ENCODE measurements around the gene REG4. TPM values are rescaled to one million over a fixed set of nuclear protein-coding genes. Genes with fewer than 3 reads are reported as not detected.
A peak's percentile ranks its signal among the peaks of the same experiment; 100 is the strongest.

REG4 gene
- polyA plus RNA-seq, 1 donor = 548 TPM

DNA sequence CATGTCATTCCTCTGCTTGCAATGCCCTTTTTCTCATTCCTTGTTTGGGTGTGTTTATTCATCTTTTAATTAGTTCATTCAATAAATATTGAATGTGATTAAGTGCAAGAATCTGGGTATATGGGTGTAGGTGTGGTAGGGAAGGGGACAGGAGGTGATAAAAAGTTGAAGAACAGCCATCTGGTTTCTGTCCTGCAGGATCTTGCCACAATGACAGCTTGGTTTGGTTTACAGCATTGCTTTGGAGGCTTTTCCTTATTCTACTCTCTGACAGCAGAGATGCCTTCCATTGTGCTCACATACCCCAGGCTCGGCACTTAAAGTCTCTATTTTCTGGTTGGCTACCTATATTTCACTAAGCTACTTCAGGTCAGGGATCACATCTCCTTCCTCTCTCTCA, 3.0 kb upstream of the REG4 start:
- H3K27me3 ChIP-seq (ENCODE audit: control insufficient read depth, insufficient read depth, low read length) = no peaks in the 10 kb centered on the region
- no peak for DNase-seq
- 71% methylated on average over 1 of the region's 1 CpG for WGBS (ENCODE audit: insufficient coverage, low lambda C conversion rate)
- H3K36me3 ChIP-seq (ENCODE audit: control insufficient read depth, insufficient read depth, low read length) = no peaks in the 10 kb centered on the region
- H3K27ac ChIP-seq (ENCODE audit: low read length) = no peak overlapping the region
- no peaks in the 10 kb centered on the region for H3K9me3 ChIP-seq (ENCODE audit: control insufficient read depth, low read depth, low read length)
- peaks cover 47% of the 10 kb centered on the region for H3K4me1 ChIP-seq (ENCODE audit: control insufficient read depth, insufficient read depth, low read length)
- H3K4me3 ChIP-seq (ENCODE audit: low read length) = no peak overlapping the region

- Histone ChIP-seq H3K27me3 (ENCODE audit: control insufficient read depth, insufficient read depth, low read length) (no peaks in the 10 kb centered on the region), H3K36me3 (ENCODE audit: control insufficient read depth, insufficient read depth, low read length) (no peaks in the 10 kb centered on the region), H3K4me1 (ENCODE audit: control insufficient read depth, insufficient read depth, low read length) (peaks cover 44% of the 10 kb centered on the region), H3K4me3 (ENCODE audit: low read length) (no peak overlapping the region), H3K9me3 (ENCODE audit: control insufficient read depth, low read depth, low read length) (no peaks in the 10 kb centered on the region), H3K27ac (ENCODE audit: low read length) (peak overlapping the region; percentile 41)
- no peak for DNase-seq
- WGBS (ENCODE audit: insufficient coverage, low lambda C conversion rate) = no CpG with 5 or more reads among the region's 2 CpGs
Measured at GRCh38 chr1:119811985-119812557, 811 bp upstream of the REG4 start.

DNA sequence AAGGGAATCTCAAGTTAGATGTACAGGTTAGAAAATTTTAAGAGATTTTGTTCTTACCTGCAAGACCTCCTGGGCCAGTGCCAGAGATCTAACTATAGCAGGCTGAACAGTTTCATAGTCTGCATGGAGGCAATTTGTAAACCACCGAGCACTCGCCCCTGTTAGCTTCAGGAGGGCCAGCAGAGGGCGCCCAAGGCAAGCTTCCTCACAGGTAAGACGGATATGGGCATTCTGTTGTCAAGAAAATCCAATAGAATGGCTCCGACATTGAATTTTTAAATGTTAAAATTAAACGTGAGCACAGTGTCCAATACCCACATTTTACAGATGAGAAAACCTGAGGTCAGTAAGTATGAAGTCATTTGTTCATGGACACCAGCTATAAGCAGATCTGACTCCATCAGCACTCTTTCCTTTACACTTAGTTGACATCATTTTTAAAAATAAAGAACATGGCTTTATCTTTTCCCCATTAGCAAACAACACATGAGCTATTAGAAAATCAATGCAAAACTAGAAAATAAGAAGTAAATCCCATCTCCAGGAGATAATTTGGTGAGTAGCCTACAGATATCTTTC, 2.2 kb downstream of the REG4 start:
- Histone ChIP-seq H3K27me3 (ENCODE audit: control insufficient read depth, insufficient read depth, low read length) (no peaks in the 10 kb centered on the region), H3K27ac (ENCODE audit: low read length) (no peak overlapping the region), H3K9me3 (ENCODE audit: control insufficient read depth, low read depth, low read length) (no peaks in the 10 kb centered on the region), H3K36me3 (ENCODE audit: control insufficient read depth, insufficient read depth, low read length) (no peaks in the 10 kb centered on the region), H3K4me1 (ENCODE audit: control insufficient read depth, insufficient read depth, low read length) (peaks cover 19% of the 10 kb centered on the region), H3K4me3 (ENCODE audit: low read length) (peak overlapping the region; percentile 7)
- WGBS (ENCODE audit: insufficient coverage, low lambda C conversion rate) = no CpG with 5 or more reads among the region's 6 CpGs
- DNase-seq = peak; percentile 77 to 78

- Histone ChIP-seq H3K4me3 (ENCODE audit: low read length) (no peak overlapping the region), H3K27ac (ENCODE audit: low read length) (no peak overlapping the region), H3K27me3 (ENCODE audit: control insufficient read depth, insufficient read depth, low read length) (no peaks in the 10 kb centered on the region), H3K4me1 (ENCODE audit: control insufficient read depth, insufficient read depth, low read length) (peaks cover 18% of the 10 kb centered on the region), H3K9me3 (ENCODE audit: control insufficient read depth, low read depth, low read length) (no peaks in the 10 kb centered on the region), H3K36me3 (ENCODE audit: control insufficient read depth, insufficient read depth, low read length) (no peaks in the 10 kb centered on the region)
- no CpG with 5 or more reads among the region's 3 CpGs for WGBS (ENCODE audit: insufficient coverage, low lambda C conversion rate)
- peak in 1 of 2 donors; percentile 3 for DNase-seq
Measured at GRCh38 chr1:119808491-119808890, 2.8 kb downstream of the REG4 start.

- WGBS (ENCODE audit: insufficient coverage, low lambda C conversion rate) = no CpG with 5 or more reads among the region's 4 CpGs
- Histone ChIP-seq H3K27me3 (ENCODE audit: control insufficient read depth, insufficient read depth, low read length) (no peaks in the 10 kb centered on the region), H3K4me1 (ENCODE audit: control insufficient read depth, insufficient read depth, low read length) (peaks cover 13% of the 10 kb centered on the region), H3K4me3 (ENCODE audit: low read length) (no peak overlapping the region), H3K36me3 (ENCODE audit: control insufficient read depth, insufficient read depth, low read length) (no peaks in the 10 kb centered on the region), H3K9me3 (ENCODE audit: control insufficient read depth, low read depth, low read length) (no peaks in the 10 kb centered on the region), H3K27ac (ENCODE audit: low read length) (no peak overlapping the region)
- DNase-seq = peak; percentile 43 to 75
Measured at GRCh38 chr1:119806489-119806888, 4.8 kb downstream of the REG4 start.

- peaks cover 8% of the 10 kb centered on the region for H3K4me1 ChIP-seq (ENCODE audit: control insufficient read depth, insufficient read depth, low read length)
- no peaks in the 10 kb centered on the region for H3K36me3 ChIP-seq (ENCODE audit: control insufficient read depth, insufficient read depth, low read length)
- H3K27ac ChIP-seq (ENCODE audit: low read length) = no peak overlapping the region
- no peak overlapping the region for H3K4me3 ChIP-seq (ENCODE audit: low read length)
- no peaks in the 10 kb centered on the region for H3K9me3 ChIP-seq (ENCODE audit: control insufficient read depth, low read depth, low read length)
- no CpG with 5 or more reads among the region's 13 CpGs for WGBS (ENCODE audit: insufficient coverage, low lambda C conversion rate)
- H3K27me3 ChIP-seq (ENCODE audit: control insufficient read depth, insufficient read depth, low read length) = no peaks in the 10 kb centered on the region
- DNase-seq = no peak
Measured at GRCh38 chr1:119805746-119806145, 5.5 kb downstream of the REG4 start.

DNA sequence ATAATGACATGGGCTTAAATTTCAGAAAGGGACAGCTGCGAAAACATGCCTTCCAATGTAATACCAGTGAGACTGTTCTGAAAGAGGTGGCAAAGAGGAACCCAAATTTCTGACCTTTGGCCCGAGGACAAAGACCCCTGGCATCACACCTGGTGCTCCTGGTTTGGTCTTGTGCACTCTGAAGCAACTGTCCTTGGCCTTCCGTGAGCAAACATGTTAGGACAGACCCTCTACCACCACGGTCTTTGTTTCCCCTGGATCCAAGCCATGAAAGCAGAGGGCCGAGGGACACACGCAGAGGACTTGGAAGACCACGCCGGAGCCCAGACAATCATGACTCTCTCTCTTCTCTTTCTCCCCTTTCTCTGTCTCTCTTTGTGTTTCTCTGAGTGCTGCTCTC, 6.0 kb downstream of the REG4 start:
- no peak overlapping the region for H3K4me3 ChIP-seq (ENCODE audit: low read length)
- WGBS (ENCODE audit: insufficient coverage, low lambda C conversion rate) = 100% methylated on average over 3 of the region's 8 CpGs
- H3K36me3 ChIP-seq (ENCODE audit: control insufficient read depth, insufficient read depth, low read length) = no peaks in the 10 kb centered on the region
- no peak overlapping the region for H3K27ac ChIP-seq (ENCODE audit: low read length)
- H3K4me1 ChIP-seq (ENCODE audit: control insufficient read depth, insufficient read depth, low read length) = peaks cover 8% of the 10 kb centered on the region
- DNase-seq = peak in 1 of 2 donors; percentile 1
- H3K9me3 ChIP-seq (ENCODE audit: control insufficient read depth, low read depth, low read length) = no peaks in the 10 kb centered on the region
- H3K27me3 ChIP-seq (ENCODE audit: control insufficient read depth, insufficient read depth, low read length) = no peaks in the 10 kb centered on the region

DNA sequence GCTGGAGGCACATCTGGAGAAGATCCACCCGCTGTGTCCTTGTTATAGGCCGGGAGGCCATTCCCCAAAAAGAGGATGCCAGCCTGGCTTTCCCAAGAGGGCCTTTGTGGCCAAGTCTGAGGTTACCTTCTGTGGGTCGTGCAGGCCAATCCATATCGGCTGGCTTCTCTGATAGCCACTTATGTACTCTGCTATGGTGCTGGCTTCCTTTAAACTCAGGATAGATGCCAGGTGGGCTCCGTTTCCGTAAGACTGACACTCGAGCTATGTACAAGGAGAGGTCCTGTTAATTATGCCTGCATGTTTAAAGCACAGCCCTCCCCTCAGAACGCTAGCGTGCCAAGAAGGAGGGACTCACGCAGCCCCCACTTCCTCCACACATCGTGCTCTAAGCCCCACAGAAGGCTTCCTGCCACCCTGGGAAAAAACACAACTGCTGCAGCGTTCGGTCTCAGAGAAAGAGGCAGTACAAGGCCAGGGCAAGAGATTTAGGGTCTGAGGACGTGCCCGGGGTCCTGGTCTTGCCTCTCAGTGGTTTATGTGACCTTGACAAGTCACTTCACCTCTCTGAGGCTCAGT, 11.6 kb downstream of the REG4 start:
- no peaks in the 10 kb centered on the region for H3K27me3 ChIP-seq (ENCODE audit: control insufficient read depth, insufficient read depth, low read length)
- peaks cover 28% of the 10 kb centered on the region for H3K4me1 ChIP-seq (ENCODE audit: control insufficient read depth, insufficient read depth, low read length)
- WGBS (ENCODE audit: insufficient coverage, low lambda C conversion rate) = no CpG with 5 or more reads among the region's 15 CpGs
- no peak overlapping the region for H3K4me3 ChIP-seq (ENCODE audit: low read length)
- H3K9me3 ChIP-seq (ENCODE audit: control insufficient read depth, low read depth, low read length) = no peaks in the 10 kb centered on the region
- DNase-seq = no peak
- no peak overlapping the region for H3K27ac ChIP-seq (ENCODE audit: low read length)
- no peaks in the 10 kb centered on the region for H3K36me3 ChIP-seq (ENCODE audit: control insufficient read depth, insufficient read depth, low read length)

DNA sequence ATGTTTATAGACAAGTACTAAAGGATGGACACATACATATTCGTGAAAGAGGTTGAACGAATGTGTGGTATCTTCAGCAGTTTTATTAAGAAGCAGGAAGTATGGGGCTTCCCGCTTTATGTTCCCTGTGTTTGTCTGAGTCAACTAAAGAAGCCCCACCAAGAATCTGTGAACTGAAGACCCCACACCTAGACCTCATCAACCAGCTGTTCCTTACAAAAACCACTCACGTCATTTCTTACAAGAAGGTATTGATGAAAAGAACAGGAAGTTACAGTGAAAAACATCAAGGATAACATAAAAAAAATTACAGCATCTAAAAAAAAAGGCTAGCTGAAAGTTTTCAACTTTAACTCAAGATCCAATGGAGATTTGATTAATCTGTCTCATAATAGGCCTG, 12.3 kb downstream of the REG4 start:
- WGBS (ENCODE audit: insufficient coverage, low lambda C conversion rate) = 83% methylated on average over 1 of the region's 4 CpGs
- no peak overlapping the region for H3K4me3 ChIP-seq (ENCODE audit: low read length)
- no peak overlapping the region for H3K27ac ChIP-seq (ENCODE audit: low read length)

DNA sequence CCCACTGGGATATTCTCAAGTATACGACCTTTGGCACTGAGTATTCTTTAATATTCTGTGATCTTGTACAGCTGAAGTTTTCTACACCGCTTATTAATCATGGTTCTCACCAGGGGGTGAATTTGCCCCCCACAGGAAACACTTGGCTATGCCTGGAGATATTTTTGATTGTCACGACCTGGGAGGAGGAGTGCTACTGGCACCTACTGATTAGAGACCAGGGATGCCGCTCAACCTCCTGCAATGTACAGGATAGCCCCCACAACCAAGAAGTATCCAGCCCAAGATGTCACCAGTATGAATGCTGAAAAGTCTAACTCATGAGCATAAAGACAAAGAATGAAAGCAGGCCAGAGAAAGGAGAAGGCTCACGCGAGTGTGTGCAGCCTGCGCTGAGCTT, 13.7 kb downstream of the REG4 start:
- no CpG with 5 or more reads among the region's 7 CpGs for WGBS (ENCODE audit: insufficient coverage, low lambda C conversion rate)
- Histone ChIP-seq H3K27ac (ENCODE audit: low read length) (no peak overlapping the region), H3K27me3 (ENCODE audit: control insufficient read depth, insufficient read depth, low read length) (no peaks in the 10 kb centered on the region), H3K4me1 (ENCODE audit: control insufficient read depth, insufficient read depth, low read length) (peaks cover 40% of the 10 kb centered on the region), H3K4me3 (ENCODE audit: low read length) (no peak overlapping the region), H3K36me3 (ENCODE audit: control insufficient read depth, insufficient read depth, low read length) (no peaks in the 10 kb centered on the region), H3K9me3 (ENCODE audit: control insufficient read depth, low read depth, low read length) (no peaks in the 10 kb centered on the region)
- DNase-seq = no peak

More for the DNA sequence above, 12.3 kb downstream of the REG4 start:
- Histone ChIP-seq H3K27me3 (ENCODE audit: control insufficient read depth, insufficient read depth, low read length) (no peaks in the 10 kb centered on the region), H3K4me1 (ENCODE audit: control insufficient read depth, insufficient read depth, low read length) (peaks cover 35% of the 10 kb centered on the region), H3K36me3 (ENCODE audit: control insufficient read depth, insufficient read depth, low read length) (no peaks in the 10 kb centered on the region), H3K9me3 (ENCODE audit: control insufficient read depth, low read depth, low read length) (no peaks in the 10 kb centered on the region)
- DNase-seq = no peak

- Histone ChIP-seq H3K27ac (ENCODE audit: low read length) (no peak overlapping the region), H3K4me3 (ENCODE audit: low read length) (no peak overlapping the region), H3K27me3 (ENCODE audit: control insufficient read depth, insufficient read depth, low read length) (no peaks in the 10 kb centered on the region), H3K9me3 (ENCODE audit: control insufficient read depth, low read depth, low read length) (no peaks in the 10 kb centered on the region), H3K4me1 (ENCODE audit: control insufficient read depth, insufficient read depth, low read length) (peaks cover 40% of the 10 kb centered on the region), H3K36me3 (ENCODE audit: control insufficient read depth, insufficient read depth, low read length) (no peaks in the 10 kb centered on the region)
- WGBS (ENCODE audit: insufficient coverage, low lambda C conversion rate) = no CpG with 5 or more reads among the region's 1 CpG
- DNase-seq = peak in 1 of 2 donors; percentile 51
Measured at GRCh38 chr1:119797162-119797561, 14.1 kb downstream of the REG4 start.

Measured in large intestine (tissue), 3 donors.